Peyer's patch (tissue), 4 donors: ENCODE data around the gene NFYC.

Experiments used
- POLR2A ChIP-seq, 2 donors: fragments of 450-650 bp; IDR thresholded peaks; one replicate each; pipeline ENCODE4 v1.5.1; 2017; ENCODE audit warnings: antibody characterized with exemption in 2 of 2, mild to moderate bottlenecking in 2 of 2, moderate library complexity in 2 of 2
- TF ChIP-seq, protein P1 (sequence below), 6 experiments: fragments of 450-650 bp in 4 of 6; fragments of 200-600 bp in 2 of 6; sonication (generic) in 1 of 6; IDR thresholded peaks; one replicate each; pipeline ENCODE4 v1.5.1; 2017 to 2019; ENCODE audit warnings: antibody characterized with exemption in 6 of 6, mild to moderate bottlenecking in 3 of 6, moderate library complexity in 1 of 6

DNA sequence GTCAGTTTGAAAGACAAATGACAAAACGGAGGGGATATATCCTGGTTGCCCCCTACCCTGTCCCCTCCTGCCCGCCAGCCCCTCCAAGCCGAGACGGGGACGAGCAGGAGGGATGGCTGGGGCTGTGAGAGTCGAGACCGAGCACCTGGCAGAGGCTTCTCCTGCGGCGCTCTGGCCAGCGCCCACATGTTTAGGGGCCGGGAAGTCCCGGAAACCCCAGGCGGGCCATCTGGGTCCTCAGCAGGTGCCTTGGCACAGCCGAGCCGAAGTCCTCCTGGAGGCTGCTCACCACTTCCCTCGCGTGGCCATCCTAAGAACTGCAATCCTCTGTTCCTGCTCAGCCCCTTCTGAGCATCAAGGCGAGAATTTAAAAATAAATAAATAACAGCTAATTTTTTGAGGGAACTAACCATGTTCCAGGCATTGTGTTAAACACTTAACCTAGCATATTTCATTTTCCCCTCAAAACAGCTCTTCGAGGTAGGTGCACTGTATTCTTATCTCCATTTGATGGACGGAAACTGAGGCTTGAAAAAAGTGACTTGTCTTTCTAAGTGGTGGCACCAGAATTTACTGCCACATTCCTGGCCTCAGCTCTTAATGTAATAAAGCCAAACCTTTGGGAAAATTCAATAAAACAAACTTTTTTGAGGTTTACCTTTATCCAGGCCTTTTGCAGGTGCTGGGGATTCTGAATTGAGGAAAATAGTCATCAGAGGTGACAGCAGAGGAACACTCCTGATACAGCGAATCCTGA lies 22.6 kb upstream of the NFYC start:
- TF ChIP-seq POLR2A (IDR thresholded peaks at IDR 0.05): no peak
- TF ChIP-seq, protein P1, sequence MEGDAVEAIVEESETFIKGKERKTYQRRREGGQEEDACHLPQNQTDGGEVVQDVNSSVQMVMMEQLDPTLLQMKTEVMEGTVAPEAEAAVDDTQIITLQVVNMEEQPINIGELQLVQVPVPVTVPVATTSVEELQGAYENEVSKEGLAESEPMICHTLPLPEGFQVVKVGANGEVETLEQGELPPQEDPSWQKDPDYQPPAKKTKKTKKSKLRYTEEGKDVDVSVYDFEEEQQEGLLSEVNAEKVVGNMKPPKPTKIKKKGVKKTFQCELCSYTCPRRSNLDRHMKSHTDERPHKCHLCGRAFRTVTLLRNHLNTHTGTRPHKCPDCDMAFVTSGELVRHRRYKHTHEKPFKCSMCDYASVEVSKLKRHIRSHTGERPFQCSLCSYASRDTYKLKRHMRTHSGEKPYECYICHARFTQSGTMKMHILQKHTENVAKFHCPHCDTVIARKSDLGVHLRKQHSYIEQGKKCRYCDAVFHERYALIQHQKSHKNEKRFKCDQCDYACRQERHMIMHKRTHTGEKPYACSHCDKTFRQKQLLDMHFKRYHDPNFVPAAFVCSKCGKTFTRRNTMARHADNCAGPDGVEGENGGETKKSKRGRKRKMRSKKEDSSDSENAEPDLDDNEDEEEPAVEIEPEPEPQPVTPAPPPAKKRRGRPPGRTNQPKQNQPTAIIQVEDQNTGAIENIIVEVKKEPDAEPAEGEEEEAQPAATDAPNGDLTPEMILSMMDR (IDR thresholded peaks at IDR 0.05): peak; percentile 87 to 97 (median 92)
